Peyer's patch (tissue), 4 donors: ENCODE measurements around the gene POP4. TPM values are rescaled to one million over a fixed set of nuclear protein-coding genes. Genes with fewer than 3 reads are reported as not detected.

Source experiments
- DNase-seq, 3 donors: peaks; one replicate each; pipeline ENCODE4 v3.0.0-alpha.2; 2017 to 2019
- H3K27ac ChIP-seq, 4 donors: fragments of 200-600 bp; sonication (generic); one replicate each; pipeline ENCODE4 v1.5.1; 2016 to 2019
- H3K27me3 ChIP-seq, 2 donors: fragments of 200-600 bp; sonication (generic); one replicate each; pipeline ENCODE4 v1.5.1; 2019
- H3K36me3 ChIP-seq, 3 donors: fragments of 200-600 bp; sonication (generic); one replicate each; pipeline ENCODE4 v1.5.1; 2016 to 2019
- H3K4me1 ChIP-seq, 4 donors: fragments of 200-600 bp; sonication (generic); one replicate each; pipeline ENCODE4 v1.5.1; 2016 to 2019
- H3K4me3 ChIP-seq, 4 donors: fragments of 200-600 bp; sonication (generic); 1 replicate in 3 of 4; 2 replicates in 1 of 4; pipeline ENCODE4 v1.5.1; 2016 to 2019; ENCODE audit warnings: mild to moderate bottlenecking in 1 of 4
- H3K9me3 ChIP-seq, 4 donors: fragments of 200-600 bp; sonication (generic); one replicate each; pipeline ENCODE4 v1.5.1; 2016 to 2019; ENCODE audit warnings: mild to moderate bottlenecking in 1 of 4
- CTCF ChIP-seq, 6 experiments: fragments of 450-650 bp in 4 of 6; fragments of 200-600 bp in 2 of 6; sonication (generic) in 1 of 6; IDR thresholded peaks; one replicate each; pipeline ENCODE4 v1.5.1; 2017 to 2019; ENCODE audit warnings: antibody characterized with exemption in 6 of 6, mild to moderate bottlenecking in 3 of 6, moderate library complexity in 1 of 6
- POLR2A ChIP-seq, 2 donors: fragments of 450-650 bp; IDR thresholded peaks; one replicate each; pipeline ENCODE4 v1.5.1; 2017; ENCODE audit warnings: antibody characterized with exemption in 2 of 2, mild to moderate bottlenecking in 2 of 2, moderate library complexity in 2 of 2
- total RNA-seq, 4 donors: library from RNA; depleted of rRNA; stranded (reverse); fragments of >200 nt; gene quantifications; one replicate each; pipeline ENCODE4 v1.1.0, GENCODE V29; 2016

POP4 gene
- total RNA-seq, 4 donors from 2014 or later = 43.7 to 50.9 (median 49.1) TPM

GRCh38 chr19:29662278-29662603 is 56.2 kb downstream of the POP4 start:
- Histone ChIP-seq H3K27me3 (no peaks in the 10 kb centered on the region), H3K4me3 (no peak overlapping the region), H3K4me1 (peaks cover 0 to 29% (median 5%) of the 10 kb centered on the region in 4 donors), H3K36me3 (no peaks in the 10 kb centered on the region), H3K9me3 (no peaks in the 10 kb centered on the region), H3K27ac (peak overlapping the region; percentile 32 to 87 (median 62))
- no peak for DNase-seq
- TF ChIP-seq POLR2A (IDR thresholded peaks at IDR 0.05) (no peak), CTCF (IDR thresholded peaks at IDR 0.05) (no peak)

GRCh38 chr19:29662604-29663404 is 56.7 kb downstream of the POP4 start:
- peak in 1 of 3 donors; percentile 68 for DNase-seq
- Histone ChIP-seq H3K36me3 (no peaks in the 10 kb centered on the region), H3K4me1 (peaks cover 0 to 35% (median 10%) of the 10 kb centered on the region in 4 donors), H3K4me3 (no peak overlapping the region), H3K9me3 (no peaks in the 10 kb centered on the region), H3K27me3 (no peaks in the 10 kb centered on the region), H3K27ac (peak overlapping the region; percentile 32 to 87 (median 62))
- TF ChIP-seq POLR2A (IDR thresholded peaks at IDR 0.05) (no peak), CTCF (IDR thresholded peaks at IDR 0.05) (no peak)

- peak in 1 of 3 donors; percentile 44 for DNase-seq
- peaks cover 0 to 38% (median 18%) of the 10 kb centered on the region in 4 donors for H3K4me1 ChIP-seq
- peak overlapping the region in 3 of 4 donors; percentile 70 to 92 (median 87) for H3K27ac ChIP-seq
These were observed 58.0 kb downstream of the POP4 start for GRCh38 chr19:29663861-29664752.

GRCh38 chr19:29664753-29665214 is 58.7 kb downstream of the POP4 start:
- Histone ChIP-seq H3K9me3 (no peaks in the 10 kb centered on the region), H3K27me3 (no peaks in the 10 kb centered on the region), H3K4me1 (peaks cover 0 to 38% (median 18%) of the 10 kb centered on the region in 4 donors), H3K27ac (peak overlapping the region; percentile 76 to 92 (median 89)), H3K36me3 (no peaks in the 10 kb centered on the region), H3K4me3 (peak overlapping the region; percentile 70 to 95 (median 80))
- peak in 4 of 6 experiments; percentile 15 to 51 (median 27) for TF ChIP-seq CTCF (IDR thresholded peaks at IDR 0.05)
- no peak for TF ChIP-seq POLR2A (IDR thresholded peaks at IDR 0.05)
- DNase-seq = no peak

More at GRCh38 chr19:29663861-29664752, 58.0 kb downstream of the POP4 start:
- H3K9me3 ChIP-seq = no peaks in the 10 kb centered on the region
- no peaks in the 10 kb centered on the region for H3K27me3 ChIP-seq
- peak overlapping the region in 1 of 4 donors; percentile 95 for H3K4me3 ChIP-seq
- no peaks in the 10 kb centered on the region for H3K36me3 ChIP-seq
- TF ChIP-seq CTCF (IDR thresholded peaks at IDR 0.05) (no peak), POLR2A (IDR thresholded peaks at IDR 0.05) (no peak)

GRCh38 chr19:29665215-29665825 is 59.2 kb downstream of the POP4 start, which contains the start of gene PLEKHF1:
TSS of gene PLEKHF1 (plus strand) at chr19:29665461. CDS start at chr19:29673840, 8,379 bp downstream.
- Histone ChIP-seq H3K36me3 (no peaks in the 10 kb centered on the region), H3K27ac (peak within 1 kb of the TSS; percentile 76 to 92 (median 89)), H3K9me3 (no peaks in the 10 kb centered on the region), H3K27me3 (no peaks in the 10 kb centered on the region), H3K4me3 (peak within 1 kb of the TSS; percentile 70 to 95 (median 80)), H3K4me1 (peaks cover 0 to 38% (median 18%) of the 10 kb centered on the region in 4 donors)
- DNase-seq = peak; percentile 94 to 96 (median 94)
- TF ChIP-seq POLR2A (IDR thresholded peaks at IDR 0.05) = no peak
- no peak for TF ChIP-seq CTCF (IDR thresholded peaks at IDR 0.05)
